Measurements from ENCODE around the gene C1S.

C1S gene

GRCh38 chr12:7018350-7019042, 42.0 kb upstream of the C1S start, which contains the start of gene LPCAT3:
TSS of gene LPCAT3 (minus strand) at chr12:7018476. CDS start at chr12:7018424, 52 bp downstream.
- H3K4me3 ChIP-seq (replicated peaks; ENCODE audit: low read depth, low read length): peak within 1 kb of the TSS; percentile 82
- DNase-seq (ENCODE audit: extremely low read depth, low read depth): peak; percentile 53
- TF ChIP-seq CTCF (IDR thresholded peaks at IDR 0.05; ENCODE audit: low read depth, low read length, missing control alignments): peak; percentile 81

DNA sequence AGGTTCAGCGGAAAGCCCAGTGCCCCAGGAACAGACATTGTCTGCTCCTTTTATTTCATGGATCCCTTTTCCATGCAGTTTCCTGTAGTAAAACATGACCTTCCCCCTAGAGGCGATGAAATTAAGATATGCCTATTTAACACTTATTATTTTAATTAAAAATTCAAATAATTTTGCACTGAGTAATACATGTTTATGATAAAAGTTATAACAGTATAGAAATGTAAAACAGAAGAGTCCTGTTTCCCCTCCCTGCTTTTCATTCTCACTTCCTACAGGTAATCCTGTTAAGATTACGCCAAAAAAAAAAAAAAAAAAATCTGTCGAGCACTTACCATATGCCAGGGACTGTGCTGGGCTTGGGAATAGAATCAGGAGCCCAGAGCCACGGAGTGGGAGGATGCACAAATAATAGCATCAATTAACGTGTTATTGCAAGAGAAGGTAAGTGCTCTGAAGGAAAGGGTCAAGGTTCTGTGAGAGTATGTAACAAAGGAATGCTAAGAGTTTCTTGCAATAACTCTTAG, 41.4 kb upstream of the C1S start:
- no peak for TF ChIP-seq CTCF (IDR thresholded peaks at IDR 0.05; ENCODE audit: low read depth, low read length, missing control alignments)
- peak overlapping the region; percentile 82 for H3K4me3 ChIP-seq (replicated peaks; ENCODE audit: low read depth, low read length)
- DNase-seq (ENCODE audit: extremely low read depth, low read depth): no peak

- H3K4me3 ChIP-seq (replicated peaks; ENCODE audit: low read depth, low read length): no peak overlapping the region
- no peak for DNase-seq (ENCODE audit: extremely low read depth, low read depth)
- no peak for TF ChIP-seq CTCF (IDR thresholded peaks at IDR 0.05; ENCODE audit: low read depth, low read length, missing control alignments)
These were observed 38.6 kb upstream of the C1S start for GRCh38 chr12:7021956-7022355.

- DNase-seq (ENCODE audit: extremely low read depth, low read depth): no peak
- no peak overlapping the region for H3K4me3 ChIP-seq (replicated peaks; ENCODE audit: low read depth, low read length)
- TF ChIP-seq CTCF (IDR thresholded peaks at IDR 0.05; ENCODE audit: low read depth, low read length, missing control alignments): no peak
These were observed 37.4 kb upstream of the C1S start for GRCh38 chr12:7023114-7023513.

DNA sequence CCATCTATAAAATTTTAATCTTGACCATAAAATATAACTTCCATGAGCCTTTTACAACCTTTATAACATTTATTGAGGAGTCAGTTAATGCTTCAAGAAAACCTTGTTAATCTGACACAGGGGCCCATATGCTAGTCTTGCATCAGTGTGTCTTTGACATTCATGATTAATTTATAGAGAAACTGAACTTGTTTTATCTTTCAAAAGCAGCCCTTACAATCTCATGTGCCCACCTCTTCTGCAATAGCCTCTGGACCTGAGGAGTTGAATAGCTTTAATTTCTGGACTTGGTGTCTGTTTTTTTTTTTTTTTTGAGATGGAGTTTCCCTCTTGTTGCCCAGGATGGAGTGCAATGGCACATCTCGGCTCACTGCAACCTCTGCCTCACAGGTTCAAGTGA, 33.7 kb upstream of the C1S start:
- no peak for DNase-seq (ENCODE audit: extremely low read depth, low read depth)
- no peak for TF ChIP-seq CTCF (IDR thresholded peaks at IDR 0.05; ENCODE audit: low read depth, low read length, missing control alignments)
- H3K4me3 ChIP-seq (replicated peaks; ENCODE audit: low read depth, low read length): no peak overlapping the region

- H3K4me3 ChIP-seq (replicated peaks; ENCODE audit: low read depth, low read length): no peak overlapping the region
- no peak for DNase-seq (ENCODE audit: extremely low read depth, low read depth)
- no peak for TF ChIP-seq CTCF (IDR thresholded peaks at IDR 0.05; ENCODE audit: low read depth, low read length, missing control alignments)
These were observed 29.2 kb upstream of the C1S start for GRCh38 chr12:7031306-7031705.

Data from HFF-Myc (cell line).